Hepatocyte (in vitro differentiated cells): ENCODE results near the gene ATP1A2. TPM values are rescaled to one million over a fixed set of nuclear protein-coding genes. Genes with fewer than 3 reads are reported as not detected.

Experiments used
- DNase-seq: peaks from one replicate; pipeline ENCODE4 v3.0.0-alpha.2; 2016; ENCODE audit warnings: low spot score
- H2AFZ ChIP-seq: fragments of 200-600 bp; sonication (generic); 2 replicates; pipeline ENCODE4 v1.6.0; 2016; ENCODE audit warnings: antibody characterized with exemption, mild to moderate bottlenecking
- H3K27ac ChIP-seq: fragments of 200-600 bp; sonication (generic); 2 replicates; pipeline ENCODE4 v1.5.1; 2016; ENCODE audit warnings: mild to moderate bottlenecking
- H3K27me3 ChIP-seq: fragments of 200-600 bp; sonication (generic); 2 replicates; pipeline ENCODE4 v1.6.1; 2016
- H3K36me3 ChIP-seq: fragments of 200-600 bp; sonication (generic); replicated peaks from 2 replicates; pipeline ENCODE4 v1.5.1; 2016; ENCODE audit warnings: low read depth; ENCODE audit not compliant: insufficient read depth
- H3K4me1 ChIP-seq: fragments of 200-600 bp; sonication (generic); 2 replicates; pipeline ENCODE4 v1.5.1; 2016; ENCODE audit warnings: mild to moderate bottlenecking, moderate library complexity; ENCODE audit not compliant: insufficient read depth
- H3K4me2 ChIP-seq: fragments of 200-600 bp; sonication (generic); 2 replicates; pipeline ENCODE4 v1.6.0; 2016
- H3K4me3 ChIP-seq: fragments of 200-600 bp; sonication (generic); 2 replicates; pipeline ENCODE4 v1.5.1; 2016; ENCODE audit warnings: mild to moderate bottlenecking
- H3K79me2 ChIP-seq: fragments of 200-600 bp; sonication (generic); 2 replicates; pipeline ENCODE4 v1.6.0; 2017; ENCODE audit warnings: mild to moderate bottlenecking
- H3K9me2 ChIP-seq: fragments of 200-600 bp; sonication (generic); replicated peaks from 2 replicates; pipeline ENCODE4 v1.6.0; 2017; ENCODE audit warnings: mild to moderate bottlenecking; ENCODE audit not compliant: insufficient read depth
- H3K9me3 ChIP-seq: fragments of 200-600 bp; sonication (generic); 2 replicates; pipeline ENCODE4 v1.5.1; 2016; ENCODE audit warnings: low read depth, mild to moderate bottlenecking
- H4K20me1 ChIP-seq: fragments of 200-600 bp; sonication (generic); 2 replicates; pipeline ENCODE4 v1.6.0; 2016; ENCODE audit warnings: mild to moderate bottlenecking; ENCODE audit not compliant: insufficient read depth, poor library complexity, severe bottlenecking
- EZH2 ChIP-seq: fragments of 200-600 bp; sonication (generic); IDR thresholded peaks from 2 replicates; pipeline ENCODE4 v1.6.1; 2016; ENCODE audit warnings: antibody characterized with exemption, mild to moderate bottlenecking, borderline replicate concordance
- EZH2phosphoT487 ChIP-seq: fragments of 200-600 bp; sonication (generic); IDR thresholded peaks from one replicate; pipeline ENCODE4 v1.6.1; 2018; ENCODE audit warnings: antibody characterized with exemption, mild to moderate bottlenecking, low read depth, moderate library complexity; ENCODE audit not compliant: unreplicated experiment, severe bottlenecking
- WGBS: methylation state at CpG from one replicate; pipeline ENCODE4 v1.1.6; 2016; ENCODE audit warnings: low lambda C conversion rate; ENCODE audit errors: missing lambda C conversion rate; 5-methylcytosine and 5-hydroxymethylcytosine counted together
- polyA plus RNA-seq: library from polyadenylated mRNA; unstranded; fragments of >200 nt; fragmentation: Nextera tagmentation; extraction: Ambion mirVana; gene quantifications from 2 replicates; pipeline ENCODE4 v1.2.1, GENCODE V29; 2016
- total RNA-seq: library from RNA; depleted of rRNA; stranded (reverse); fragments of >200 nt; gene quantifications from 2 replicates; pipeline ENCODE4 v1.2.3, GENCODE V29; 2014
- TF ChIP-seq, protein P1 (sequence below): fragments of 200-600 bp; sonication (generic); IDR thresholded peaks from 2 replicates; pipeline ENCODE4 v1.5.1; 2016; ENCODE audit warnings: antibody characterized with exemption, mild to moderate bottlenecking; ENCODE audit not compliant: poor library complexity

ATP1A2 gene
- total and polyA plus RNA-seq, 2 experiments from 2014 or later, result 1.5 to 2.9 TPM

- Histone ChIP-seq H3K79me2 (no peaks in the 10 kb centered on the region), H3K4me1 (no peaks in the 10 kb centered on the region), H3K27me3 (peaks cover 62% of the 10 kb centered on the region), H3K4me2 (no peak within 1 kb of the TSS), H3K36me3 (no peaks in the 10 kb centered on the region), H3K4me3 (no peak within 1 kb of the TSS), H3K27ac (no peak within 1 kb of the TSS), H2AFZ (no peak within 1 kb of the TSS), H3K9me3 (no peaks in the 10 kb centered on the region), H4K20me1 (no peaks in the 10 kb centered on the region), H3K9me2 (no peaks in the 10 kb centered on the region)
- TF ChIP-seq, protein P1, sequence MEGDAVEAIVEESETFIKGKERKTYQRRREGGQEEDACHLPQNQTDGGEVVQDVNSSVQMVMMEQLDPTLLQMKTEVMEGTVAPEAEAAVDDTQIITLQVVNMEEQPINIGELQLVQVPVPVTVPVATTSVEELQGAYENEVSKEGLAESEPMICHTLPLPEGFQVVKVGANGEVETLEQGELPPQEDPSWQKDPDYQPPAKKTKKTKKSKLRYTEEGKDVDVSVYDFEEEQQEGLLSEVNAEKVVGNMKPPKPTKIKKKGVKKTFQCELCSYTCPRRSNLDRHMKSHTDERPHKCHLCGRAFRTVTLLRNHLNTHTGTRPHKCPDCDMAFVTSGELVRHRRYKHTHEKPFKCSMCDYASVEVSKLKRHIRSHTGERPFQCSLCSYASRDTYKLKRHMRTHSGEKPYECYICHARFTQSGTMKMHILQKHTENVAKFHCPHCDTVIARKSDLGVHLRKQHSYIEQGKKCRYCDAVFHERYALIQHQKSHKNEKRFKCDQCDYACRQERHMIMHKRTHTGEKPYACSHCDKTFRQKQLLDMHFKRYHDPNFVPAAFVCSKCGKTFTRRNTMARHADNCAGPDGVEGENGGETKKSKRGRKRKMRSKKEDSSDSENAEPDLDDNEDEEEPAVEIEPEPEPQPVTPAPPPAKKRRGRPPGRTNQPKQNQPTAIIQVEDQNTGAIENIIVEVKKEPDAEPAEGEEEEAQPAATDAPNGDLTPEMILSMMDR, result no peak
- no peak for TF ChIP-seq EZH2
- TF ChIP-seq EZH2phosphoT487, result no peak
- WGBS, result 39% methylated on average over 13 of the region's 14 CpGs
- no peak for DNase-seq
These were observed 34.2 kb upstream of the ATP1A2 start, which contains the start of gene KCNJ9 for GRCh38 chr1:160081261-160081936. Gene KCNJ9, plus strand, starts transcription at chr1:160081538. Its CDS starts 2,493 bp downstream, at chr1:160084031.

DNA sequence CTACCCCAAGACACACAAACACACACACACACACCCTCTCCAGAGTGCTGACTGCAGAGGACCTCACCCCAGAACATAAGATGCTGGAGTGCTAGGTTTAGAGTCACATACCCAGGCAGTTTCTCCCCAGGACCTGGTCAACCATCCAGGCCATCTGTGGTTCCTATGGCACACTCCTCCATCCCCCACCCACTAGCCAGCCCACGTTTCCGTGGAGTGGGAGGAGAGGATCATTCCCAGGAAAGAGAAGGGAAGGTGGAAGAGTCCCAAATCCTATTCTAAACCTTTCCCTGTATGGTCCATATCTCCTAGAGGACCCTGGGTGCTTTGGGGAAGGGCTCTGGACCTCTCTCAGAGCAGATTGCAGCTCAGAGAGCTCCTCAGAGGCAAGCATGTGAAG, 33.1 kb upstream of the ATP1A2 start:
- 50% methylated on average over 2 of the region's 2 CpGs for WGBS
- H3K27me3 ChIP-seq, result peaks cover 54% of the 10 kb centered on the region

GRCh38 chr1:160082926-160083325, 32.6 kb upstream of the ATP1A2 start:
- no peak overlapping the region for H3K4me3 ChIP-seq
- H3K9me3 ChIP-seq, result no peaks in the 10 kb centered on the region
- 65% methylated on average over 3 of the region's 3 CpGs for WGBS
- H2AFZ ChIP-seq, result no peak overlapping the region
- H3K79me2 ChIP-seq, result no peaks in the 10 kb centered on the region
- H3K9me2 ChIP-seq, result no peaks in the 10 kb centered on the region
- H4K20me1 ChIP-seq, result no peaks in the 10 kb centered on the region
- H3K36me3 ChIP-seq, result no peaks in the 10 kb centered on the region
- H3K27me3 ChIP-seq, result peaks cover 53% of the 10 kb centered on the region
- no peaks in the 10 kb centered on the region for H3K4me1 ChIP-seq
- no peak for DNase-seq
- TF ChIP-seq EZH2phosphoT487, result no peak
- no peak for TF ChIP-seq EZH2
- TF ChIP-seq, protein P1, result no peak
- H3K4me2 ChIP-seq, result no peak overlapping the region
- H3K27ac ChIP-seq, result no peak overlapping the region

More for the DNA sequence above, 33.1 kb upstream of the ATP1A2 start:
- Histone ChIP-seq H4K20me1 (no peaks in the 10 kb centered on the region), H3K36me3 (no peaks in the 10 kb centered on the region), H3K9me3 (no peaks in the 10 kb centered on the region), H3K4me3 (no peak overlapping the region), H2AFZ (no peak overlapping the region), H3K79me2 (no peaks in the 10 kb centered on the region), H3K9me2 (no peaks in the 10 kb centered on the region), H3K4me1 (no peaks in the 10 kb centered on the region), H3K27ac (no peak overlapping the region), H3K4me2 (no peak overlapping the region)
- no peak for DNase-seq
- TF ChIP-seq EZH2 (no peak), EZH2phosphoT487 (no peak)
- TF ChIP-seq, protein P1, result no peak
